Kidney epithelial cell (primary cell): Measurements from ENCODE around the gene BEST1. TPM values are rescaled to one million over a fixed set of nuclear protein-coding genes. Genes with fewer than 3 reads are reported as not detected.

Experiments used
- DNase-seq: peaks from one replicate; pipeline ENCODE4 v3.0.0-alpha.2; 2010; ENCODE audit warnings: low read depth
- H3K27me3 ChIP-seq: 2 replicates; pipeline ENCODE4 v1.6.0; 2011; ENCODE audit warnings: low read length; ENCODE audit not compliant: control insufficient read depth, insufficient read depth
- H3K36me3 ChIP-seq: 2 replicates; pipeline ENCODE4 v1.5.1; 2011; ENCODE audit warnings: low read length; ENCODE audit not compliant: control insufficient read depth, insufficient read depth
- H3K4me3 ChIP-seq: 2 replicates; pipeline ENCODE4 v1.5.1; 2011; ENCODE audit warnings: low read depth, mild to moderate bottlenecking, control low read depth, low read length
- CTCF ChIP-seq: IDR thresholded peaks from 2 replicates; pipeline ENCODE4 v1.5.1; 2011; ENCODE audit warnings: mild to moderate bottlenecking, moderate library complexity, low read length, control low read depth, inconsistent platforms; ENCODE audit not compliant: insufficient read depth, poor library complexity, severe bottlenecking
- total RNA-seq: library from RNA; depleted of rRNA; stranded (reverse); fragments of >200 nt; gene quantifications from 2 replicates; pipeline ENCODE4 v1.2.3, GENCODE V29; 2015

Gene BEST1
- total RNA-seq, 1 donor from 2014 or later: 1.1 TPM

DNA sequence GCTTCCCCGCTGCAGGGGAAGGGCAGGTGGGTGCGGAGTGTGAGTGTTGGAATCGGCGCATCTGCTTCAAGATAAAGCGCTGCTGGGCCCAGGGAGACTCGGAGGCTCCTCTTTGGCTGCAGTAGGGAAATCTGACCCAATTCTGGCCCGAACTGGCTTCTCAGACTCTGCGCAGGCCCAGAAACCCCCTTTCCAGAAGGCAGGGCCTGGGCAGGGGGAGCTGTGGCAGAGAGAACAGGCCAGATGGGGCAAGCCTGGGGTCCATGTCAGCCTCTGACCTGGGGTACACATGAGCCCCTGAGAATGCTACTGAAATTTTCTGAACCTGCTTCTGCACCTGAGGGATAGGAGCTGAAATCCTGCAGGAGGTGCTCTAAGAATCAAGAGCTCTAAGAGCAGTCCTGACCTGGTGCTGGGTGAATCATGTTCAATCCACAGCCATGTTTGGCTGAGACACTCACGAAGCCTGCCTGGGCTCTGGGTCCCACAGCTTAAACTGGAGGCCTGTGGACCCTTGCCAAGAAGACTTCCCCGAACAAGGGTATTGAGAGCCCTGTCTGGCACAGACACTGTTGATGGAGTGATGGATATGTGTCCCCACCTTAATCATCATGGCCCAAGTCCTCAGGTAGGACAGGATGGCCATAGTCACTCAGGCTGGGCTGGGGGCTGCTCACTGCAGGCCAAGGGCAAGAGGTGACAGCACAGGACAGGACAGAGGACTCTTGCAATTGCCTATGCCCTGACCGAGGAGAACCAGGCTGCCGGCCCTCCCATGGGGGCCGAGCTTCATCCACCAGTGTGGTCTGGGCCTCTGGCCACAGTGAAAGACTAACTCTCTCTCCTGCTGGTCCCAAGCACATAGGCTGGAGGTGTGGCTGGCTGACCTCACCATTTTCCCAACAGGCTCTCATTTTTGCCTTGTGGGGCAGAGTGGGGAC is 39.7 kb upstream of the BEST1 start:
- DNase-seq: no peak
- H3K4me3 ChIP-seq: no peak overlapping the region
- H3K27me3 ChIP-seq: peaks cover 2% of the 10 kb centered on the region
- TF ChIP-seq CTCF: no peak
- H3K36me3 ChIP-seq: no peaks in the 10 kb centered on the region

DNA sequence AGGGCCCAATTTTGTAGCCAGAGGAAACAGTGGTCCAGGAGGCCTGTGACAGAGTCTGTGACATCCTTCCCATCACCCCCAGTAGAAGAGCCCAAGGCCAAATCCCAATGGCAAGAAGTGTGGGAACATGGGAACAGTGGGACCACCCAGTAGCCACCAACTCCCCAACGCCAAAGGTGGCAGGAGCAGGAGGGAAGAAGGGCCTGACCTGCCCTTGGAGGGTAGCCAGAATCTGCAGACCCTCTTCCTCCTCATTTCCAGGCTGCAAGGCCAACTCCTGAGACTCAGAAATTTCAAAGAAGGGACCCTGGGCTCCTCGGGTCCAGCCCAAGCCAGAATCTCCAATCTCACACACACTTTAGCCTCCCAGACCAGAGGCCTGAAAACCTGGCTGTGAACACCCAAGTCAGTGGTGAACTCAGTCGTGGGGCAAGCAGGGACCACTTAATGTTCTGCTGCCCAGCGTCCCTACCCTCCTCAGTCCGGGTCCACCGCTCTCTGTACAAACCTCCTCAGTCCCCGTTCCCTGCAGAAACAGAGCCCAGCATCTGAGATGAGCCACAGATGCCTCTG is 38.9 kb upstream of the BEST1 start:
- no peak for TF ChIP-seq CTCF
- Histone ChIP-seq H3K36me3 (no peaks in the 10 kb centered on the region), H3K4me3 (no peak overlapping the region), H3K27me3 (peaks cover 2% of the 10 kb centered on the region)
- DNase-seq: no peak

DNA sequence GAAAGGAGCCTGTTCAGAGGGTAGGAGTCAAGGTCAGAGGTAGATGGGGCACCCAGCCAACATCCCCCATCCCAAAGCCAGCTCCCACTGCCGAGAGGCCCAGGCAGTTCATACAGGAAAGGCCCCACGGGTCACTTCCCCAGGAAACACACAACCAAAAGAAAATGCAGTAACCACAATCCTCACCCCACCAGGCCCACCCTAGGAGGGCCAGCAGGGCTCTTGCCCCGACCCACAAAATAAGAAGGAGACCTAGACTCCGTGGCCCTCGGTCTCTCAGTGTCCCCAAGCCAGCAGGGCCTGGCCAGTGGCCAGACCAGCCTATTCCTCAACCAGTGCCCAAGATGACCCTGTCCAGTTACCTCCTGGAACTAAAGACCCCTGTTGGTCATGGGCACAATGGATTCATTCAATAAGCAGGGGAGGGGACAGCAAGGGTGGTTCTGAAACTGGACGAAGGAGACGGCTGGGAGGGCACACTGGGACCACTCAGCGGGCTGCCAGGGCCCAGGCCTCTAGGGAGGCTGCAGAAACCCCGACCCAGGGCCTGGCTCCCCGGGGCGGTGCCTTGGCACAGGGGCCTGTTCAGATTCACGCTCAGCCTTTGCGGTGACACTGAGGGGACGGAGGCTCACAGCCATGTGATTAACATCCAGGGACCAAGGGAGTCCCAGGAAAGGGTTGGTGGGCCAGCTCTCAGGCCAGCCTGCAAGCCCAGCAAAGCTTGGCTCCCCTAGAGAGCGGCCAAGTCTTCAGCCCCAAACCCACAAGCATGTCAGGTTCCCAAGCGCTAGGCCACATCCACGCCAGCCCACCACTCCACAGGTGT is 38.2 kb upstream of the BEST1 start:
- no peak for DNase-seq
- Histone ChIP-seq H3K36me3 (no peaks in the 10 kb centered on the region), H3K4me3 (no peak overlapping the region), H3K27me3 (peaks cover 9% of the 10 kb centered on the region)
- no peak for TF ChIP-seq CTCF

DNA sequence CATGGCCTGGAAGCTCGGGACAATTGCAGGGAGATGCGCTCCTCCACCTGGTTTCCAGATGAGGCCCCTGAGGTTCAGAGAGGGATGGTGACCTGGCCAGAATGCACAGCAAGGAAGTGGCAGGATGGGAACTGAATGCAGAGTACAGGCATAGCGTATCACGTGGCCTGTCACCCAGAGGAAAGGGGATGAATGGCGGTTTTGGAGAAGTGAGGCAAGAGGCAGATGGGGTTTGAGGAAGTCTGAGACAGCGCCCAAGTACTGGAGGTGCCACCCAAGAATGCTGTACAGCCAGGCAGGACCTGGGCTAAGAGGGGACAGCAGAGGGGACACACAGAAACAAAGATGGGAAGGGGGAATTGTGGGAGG is 37.6 kb upstream of the BEST1 start:
- no peak overlapping the region for H3K4me3 ChIP-seq
- no peak for TF ChIP-seq CTCF
- H3K36me3 ChIP-seq: no peaks in the 10 kb centered on the region
- H3K27me3 ChIP-seq: peaks cover 11% of the 10 kb centered on the region
- DNase-seq: no peak

DNA sequence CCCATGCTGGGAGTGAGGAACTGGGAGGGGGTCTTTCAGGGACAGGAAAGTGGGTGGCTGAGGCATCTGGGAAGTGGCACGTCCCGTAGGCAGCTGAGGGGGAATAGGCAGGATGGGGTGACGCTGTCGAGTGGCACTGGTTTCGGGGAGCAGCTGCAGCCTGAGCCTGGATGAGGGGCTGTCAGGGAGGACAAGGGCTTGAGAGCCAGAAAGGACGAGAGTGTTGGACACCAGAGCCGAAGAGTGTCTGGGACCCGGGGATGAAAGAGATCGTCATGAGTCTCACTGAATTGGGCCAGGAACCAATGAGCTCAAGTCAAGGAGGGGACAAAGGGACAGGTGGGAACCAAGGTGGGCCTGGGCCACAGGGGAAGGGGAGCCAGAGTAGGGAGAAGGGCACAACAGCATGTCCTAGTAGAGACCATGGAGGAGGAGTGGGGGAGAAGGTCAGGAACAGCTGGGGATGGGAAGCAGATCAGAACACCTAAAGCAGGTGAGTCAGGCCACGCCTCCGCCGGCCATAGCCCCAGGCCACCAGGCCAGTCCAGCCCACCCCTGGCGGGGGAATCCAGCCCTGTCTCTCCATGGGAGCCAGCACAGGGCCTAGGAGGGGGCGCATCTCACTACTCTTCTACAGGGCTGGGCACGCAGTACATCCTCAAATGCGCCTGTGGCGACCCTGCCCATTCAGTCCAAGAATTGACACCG is 37.0 kb upstream of the BEST1 start:
- DNase-seq: no peak
- Histone ChIP-seq H3K4me3 (no peak overlapping the region), H3K27me3 (peaks cover 18% of the 10 kb centered on the region), H3K36me3 (no peaks in the 10 kb centered on the region)
- TF ChIP-seq CTCF: no peak
